Body of pancreas (tissue), 4 donors: Measurements from ENCODE around the gene CSNK1G1. TPM values are rescaled to one million over a fixed set of nuclear protein-coding genes. Genes with fewer than 3 reads are reported as not detected.
A peak's percentile ranks its signal among the peaks of the same experiment; 100 is the strongest.

Experiments
- ATAC-seq: fragments of 150-250 bp; one replicate; pipeline ENCODE4 v1.9.1; 2016
- DNase-seq, 4 donors: peaks; one replicate each; pipeline ENCODE4 v3.0.0-alpha.2; 2019
- H3K27ac ChIP-seq, 4 donors: fragments of 200-600 bp; sonication (generic); 1 replicate in 3 of 4; 2 replicates in 1 of 4; pipeline versions ENCODE4 v1.5.1 to v1.6.1; 2016 to 2019; ENCODE audit warnings: mild to moderate bottlenecking in 1 of 4, mixed read lengths in 1 of 4, moderate library complexity in 1 of 4
- H3K27me3 ChIP-seq, 2 donors: fragments of 200-600 bp; sonication (generic); one replicate each; pipeline ENCODE4 v1.6.0; 2016; ENCODE audit warnings: mild to moderate bottlenecking in 1 of 2
- H3K36me3 ChIP-seq, 2 donors: fragments of 200-600 bp; sonication (generic); replicated peaks in 1 of 2; 2 replicates each; pipeline ENCODE4 v1.5.1; 2016; ENCODE audit warnings: low read depth in 2 of 2; ENCODE audit not compliant: insufficient read depth in 1 of 2
- H3K4me1 ChIP-seq: fragments of 200-600 bp; sonication (generic); one replicate; pipeline ENCODE4 v1.6.0; 2016
- H3K4me3 ChIP-seq, 2 donors: fragments of 200-600 bp; sonication (generic); 1 replicate in 1 of 2; 2 replicates in 1 of 2; pipeline ENCODE4 v1.5.1; 2016 to 2019
- H3K9me3 ChIP-seq, 3 donors: fragments of 200-600 bp; sonication (generic); 1 replicate in 2 of 3; 2 replicates in 1 of 3; pipeline ENCODE4 v1.5.1; 2016
- CTCF ChIP-seq, 7 experiments: fragments of 450-650 bp in 4 of 7; fragments of 200-600 bp in 3 of 7; sonication (generic) in 3 of 7; IDR thresholded peaks; one replicate each; pipeline ENCODE4 v1.5.1; 2016 to 2019; ENCODE audit warnings: antibody characterized with exemption in 7 of 7
- POLR2A ChIP-seq, 3 donors: fragments of 450-650 bp; IDR thresholded peaks; one replicate each; pipeline ENCODE4 v1.6.1; 2016; ENCODE audit warnings: antibody characterized with exemption in 3 of 3, mild to moderate bottlenecking in 2 of 3
- WGBS, 2 donors: methylation state at CpG; one replicate each; pipeline ENCODE4 v1.1.5; 2017; 5-methylcytosine and 5-hydroxymethylcytosine counted together
- intact Hi-C: fragments of 100-400 bp; cut with DNase I; formaldehyde crosslinking; loops from one replicate; pipeline ENCODE4 v1.15.1; 2023
- total RNA-seq, 2 donors: library from RNA; depleted of rRNA; stranded (reverse); fragments of >200 nt; gene quantifications; one replicate each; pipeline ENCODE4 v1.1.0, GENCODE V29; 2016

The CSNK1G1 gene
- total RNA-seq, 2 donors from 2014 or later, result 6.7 to 13.8 TPM

- no peaks in the 10 kb centered on the region for H3K9me3 ChIP-seq
- H3K4me3 ChIP-seq, result no peak overlapping the region
- intact Hi-C loops, result no loop called here
- H3K27ac ChIP-seq, result no peak overlapping the region
- ATAC-seq, result no peak
- H3K36me3 ChIP-seq, result no peaks in the 10 kb centered on the region
- no peaks in the 10 kb centered on the region for H3K27me3 ChIP-seq
- DNase-seq, result no peak
- TF ChIP-seq POLR2A (IDR thresholded peaks at IDR 0.05), result no peak
- TF ChIP-seq CTCF (IDR thresholded peaks at IDR 0.05), result no peak
- WGBS, 2 donors, result 71 to 93% methylated on average over 2 of the region's 2 CpGs
- H3K4me1 ChIP-seq, result no peaks in the 10 kb centered on the region
These were observed 13.2 kb upstream of the CSNK1G1 start for GRCh38 chr15:64369078-64369607.

- H3K4me1 ChIP-seq, result peaks cover 4% of the 10 kb centered on the region
- H3K36me3 ChIP-seq, result no peaks in the 10 kb centered on the region
- H3K9me3 ChIP-seq, result no peaks in the 10 kb centered on the region
- DNase-seq (no peak), ATAC-seq (no peak)
- H3K4me3 ChIP-seq, result no peak overlapping the region
- no peaks in the 10 kb centered on the region for H3K27me3 ChIP-seq
- 91 to 98% methylated on average over 4 of the region's 4 CpGs for WGBS, 2 donors
- TF ChIP-seq CTCF (IDR thresholded peaks at IDR 0.05) (no peak), POLR2A (IDR thresholded peaks at IDR 0.05) (no peak)
- intact Hi-C loops, result no loop called here
- no peak overlapping the region for H3K27ac ChIP-seq
These were observed 5.3 kb upstream of the CSNK1G1 start for GRCh38 chr15:64361259-64361658.

- no peak for DNase-seq
- WGBS, 2 donors, result 22 to 27% methylated on average over 5 of the region's 5 CpGs
- no peaks in the 10 kb centered on the region for H3K9me3 ChIP-seq
- intact Hi-C loops, result no loop called here
- H3K27ac ChIP-seq, result peak overlapping the region in 3 of 4 donors; percentile 60 to 76 (median 71)
- ATAC-seq, result no peak
- TF ChIP-seq POLR2A (IDR thresholded peaks at IDR 0.05), result no peak
- no peak for TF ChIP-seq CTCF (IDR thresholded peaks at IDR 0.05)
- no peaks in the 10 kb centered on the region for H3K27me3 ChIP-seq
- peak overlapping the region in 1 of 2 donors; percentile 91 for H3K4me3 ChIP-seq
- peaks cover 15% of the 10 kb centered on the region for H3K4me1 ChIP-seq
- no peaks in the 10 kb centered on the region for H3K36me3 ChIP-seq
These were observed 702 bp upstream of the CSNK1G1 start for GRCh38 chr15:64356710-64357040.

DNA sequence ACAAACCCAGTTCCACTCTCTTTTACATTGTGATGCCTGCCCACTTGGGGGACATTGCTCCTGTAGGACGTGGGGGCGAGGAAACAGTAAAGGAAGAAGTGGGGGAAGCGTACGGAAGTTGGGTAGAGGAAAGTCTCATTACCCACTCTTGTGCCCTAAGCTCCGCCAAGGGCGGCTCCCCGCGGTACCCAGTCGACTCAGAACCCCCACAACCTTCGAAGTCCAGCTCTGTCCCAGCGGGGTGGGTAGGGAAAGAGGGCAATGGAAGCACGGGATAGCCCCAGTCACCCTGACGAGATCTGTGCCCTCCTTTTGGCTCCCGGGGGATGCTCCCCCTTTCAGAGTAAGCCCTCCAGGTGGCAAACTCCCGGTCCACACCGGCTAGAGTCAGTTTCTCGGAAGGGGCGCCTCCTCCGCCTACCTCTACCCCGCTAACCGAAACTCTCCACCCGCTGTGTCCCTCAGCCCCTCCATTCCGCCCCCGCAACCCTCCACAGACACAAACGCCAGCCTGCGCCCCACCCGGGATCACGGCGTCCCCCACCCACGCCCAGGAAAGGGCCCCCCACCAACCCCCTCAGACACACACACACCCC is 527 bp downstream of the CSNK1G1 start:
- 0 to 1% methylated on average over 18 to 30 of the region's 30 CpGs for WGBS, 2 donors
- intact Hi-C loops, result no loop called here
- H3K9me3 ChIP-seq, result no peaks in the 10 kb centered on the region
- H3K4me3 ChIP-seq, result peak overlapping the region; percentile 84 to 91
- TF ChIP-seq POLR2A (IDR thresholded peaks at IDR 0.05), result no peak
- peak; percentile 9 to 17 (median 12) for DNase-seq
- ATAC-seq, result peak; percentile 3
- H3K27me3 ChIP-seq, result no peaks in the 10 kb centered on the region
- H3K4me1 ChIP-seq, result peaks cover 15% of the 10 kb centered on the region
- no peaks in the 10 kb centered on the region for H3K36me3 ChIP-seq
- H3K27ac ChIP-seq, result peak overlapping the region; percentile 54 to 76 (median 66)

DNA sequence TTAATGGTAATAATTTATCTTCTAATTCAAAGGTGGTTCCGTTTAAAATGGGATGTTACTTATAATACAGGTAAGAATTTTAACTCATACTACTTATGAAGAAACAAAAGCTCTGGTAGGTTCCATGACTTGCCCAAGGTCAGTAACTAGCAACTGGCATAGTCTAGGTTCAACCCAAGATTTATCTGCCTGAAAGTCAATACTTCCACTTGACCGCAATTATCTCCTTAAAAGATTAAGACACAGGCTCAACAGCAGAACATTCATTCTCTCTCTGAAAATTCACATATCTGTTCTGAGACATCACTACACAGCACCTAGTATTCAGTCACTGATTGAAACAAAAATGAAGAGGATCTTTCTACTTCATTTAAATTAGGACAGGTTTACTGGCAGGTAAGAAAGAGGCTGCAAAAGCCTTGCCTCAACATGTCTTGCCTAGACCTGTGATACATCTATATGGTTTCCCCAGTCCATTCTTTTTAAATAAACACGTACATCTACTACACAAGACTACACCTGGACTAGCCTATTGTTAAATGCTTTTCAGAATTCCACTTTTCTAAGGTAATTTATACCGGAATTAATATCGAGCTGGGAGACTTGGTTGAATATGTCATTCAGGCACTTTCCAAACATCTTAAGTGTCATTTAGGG is 1.2 kb downstream of the CSNK1G1 start:
- ATAC-seq (no peak), DNase-seq (no peak)
- WGBS, 2 donors, result 7 to 9% methylated on average over 5 of the region's 5 CpGs
- no peak for TF ChIP-seq CTCF (IDR thresholded peaks at IDR 0.05)
- TF ChIP-seq POLR2A (IDR thresholded peaks at IDR 0.05), result no peak
- H3K4me3 ChIP-seq, result peak overlapping the region in 1 of 2 donors; percentile 91
- H3K27me3 ChIP-seq, result no peaks in the 10 kb centered on the region
- peaks cover 15% of the 10 kb centered on the region for H3K4me1 ChIP-seq
- H3K27ac ChIP-seq, result peak overlapping the region in 2 of 4 donors; percentile 71 to 76
- H3K36me3 ChIP-seq, result no peaks in the 10 kb centered on the region
- intact Hi-C loops, result no loop called here
- H3K9me3 ChIP-seq, result no peaks in the 10 kb centered on the region
